Thyroid gland (tissue), 4 donors: ENCODE results near the gene PCBP1.

Source experiments
- POLR2A ChIP-seq, 2 donors: fragments of 450-650 bp; IDR thresholded peaks; one replicate each; pipeline ENCODE4 v1.6.1; 2017; ENCODE audit warnings: antibody characterized with exemption in 2 of 2, mild to moderate bottlenecking in 2 of 2, moderate library complexity in 1 of 2
- TF ChIP-seq, protein P1 (sequence below), 6 experiments: fragments of 200-600 bp in 3 of 6; fragments of 450-650 bp in 3 of 6; sonication (generic) in 3 of 6; IDR thresholded peaks; one replicate each; pipeline ENCODE4 v1.5.1; 2016 to 2019; ENCODE audit warnings: antibody characterized with exemption in 6 of 6, mild to moderate bottlenecking in 2 of 6, inconsistent platforms in 1 of 6, moderate library complexity in 1 of 6

DNA sequence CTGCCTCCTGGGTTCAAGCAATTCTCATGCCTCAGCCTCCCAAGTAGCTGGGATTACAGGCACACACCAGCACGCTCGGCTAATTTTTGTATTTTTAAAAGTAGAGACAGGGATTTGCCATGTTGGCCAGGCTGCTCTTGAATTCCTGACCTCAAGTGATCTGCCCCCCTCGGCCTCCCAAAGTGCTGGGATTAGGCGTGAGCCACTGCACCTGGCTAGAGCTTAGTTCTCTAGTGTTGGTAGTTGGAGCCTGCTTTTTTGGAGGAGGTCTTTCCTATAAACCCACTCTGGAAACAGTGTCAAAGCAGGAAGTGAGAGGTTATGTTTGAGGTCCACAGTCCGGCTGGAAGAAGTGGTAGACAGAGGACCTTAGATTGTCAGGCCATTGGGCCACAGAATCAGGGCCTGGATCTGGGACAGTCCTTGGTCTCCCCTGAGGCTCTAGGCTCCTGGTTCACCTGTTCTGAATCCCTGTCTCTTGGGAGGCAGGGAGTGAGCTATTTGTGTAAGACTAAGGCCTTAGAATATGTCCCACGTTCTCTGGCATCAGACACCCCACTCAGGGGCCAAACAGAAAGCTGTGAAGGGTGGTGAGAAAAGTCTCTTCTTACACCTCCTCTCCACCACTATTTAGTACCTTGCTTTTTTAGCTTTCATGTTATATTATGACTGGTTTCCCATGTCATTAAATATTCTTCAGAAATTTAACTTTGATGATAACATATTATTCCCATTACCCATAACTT, 34.5 kb downstream of the PCBP1 start:
- TF ChIP-seq, protein P1, sequence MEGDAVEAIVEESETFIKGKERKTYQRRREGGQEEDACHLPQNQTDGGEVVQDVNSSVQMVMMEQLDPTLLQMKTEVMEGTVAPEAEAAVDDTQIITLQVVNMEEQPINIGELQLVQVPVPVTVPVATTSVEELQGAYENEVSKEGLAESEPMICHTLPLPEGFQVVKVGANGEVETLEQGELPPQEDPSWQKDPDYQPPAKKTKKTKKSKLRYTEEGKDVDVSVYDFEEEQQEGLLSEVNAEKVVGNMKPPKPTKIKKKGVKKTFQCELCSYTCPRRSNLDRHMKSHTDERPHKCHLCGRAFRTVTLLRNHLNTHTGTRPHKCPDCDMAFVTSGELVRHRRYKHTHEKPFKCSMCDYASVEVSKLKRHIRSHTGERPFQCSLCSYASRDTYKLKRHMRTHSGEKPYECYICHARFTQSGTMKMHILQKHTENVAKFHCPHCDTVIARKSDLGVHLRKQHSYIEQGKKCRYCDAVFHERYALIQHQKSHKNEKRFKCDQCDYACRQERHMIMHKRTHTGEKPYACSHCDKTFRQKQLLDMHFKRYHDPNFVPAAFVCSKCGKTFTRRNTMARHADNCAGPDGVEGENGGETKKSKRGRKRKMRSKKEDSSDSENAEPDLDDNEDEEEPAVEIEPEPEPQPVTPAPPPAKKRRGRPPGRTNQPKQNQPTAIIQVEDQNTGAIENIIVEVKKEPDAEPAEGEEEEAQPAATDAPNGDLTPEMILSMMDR (IDR thresholded peaks at IDR 0.05): no peak
- TF ChIP-seq POLR2A (IDR thresholded peaks at IDR 0.05): no peak
